GM23338 (cell line): ENCODE measurements around the gene NLRP1. TPM values are rescaled to one million over a fixed set of nuclear protein-coding genes. Genes with fewer than 3 reads are reported as not detected.

Experiments used
- polyA plus RNA-seq: library from polyadenylated mRNA; unstranded; fragments of >200 nt; fragmentation: Nextera tagmentation; extraction: Ambion mirVana; gene quantifications from 2 replicates; pipeline ENCODE4 v1.2.1, GENCODE V29; 2016
- total RNA-seq: library from RNA; depleted of rRNA; stranded (reverse); fragments of >200 nt; shearing (Covaris generic); gene quantifications from 2 replicates; pipeline ENCODE4 v1.2.3, GENCODE V29; 2014; rRNA removed
- TF ChIP-seq, protein P1 (sequence below): IDR thresholded peaks from one replicate; pipeline ENCODE4 v1.6.1; 2018; ENCODE audit warnings: antibody characterized with exemption; ENCODE audit not compliant: unreplicated experiment

The NLRP1 gene
- total and polyA plus RNA-seq, 2 experiments from 2014 or later = 7.6 to 16.2 TPM

DNA sequence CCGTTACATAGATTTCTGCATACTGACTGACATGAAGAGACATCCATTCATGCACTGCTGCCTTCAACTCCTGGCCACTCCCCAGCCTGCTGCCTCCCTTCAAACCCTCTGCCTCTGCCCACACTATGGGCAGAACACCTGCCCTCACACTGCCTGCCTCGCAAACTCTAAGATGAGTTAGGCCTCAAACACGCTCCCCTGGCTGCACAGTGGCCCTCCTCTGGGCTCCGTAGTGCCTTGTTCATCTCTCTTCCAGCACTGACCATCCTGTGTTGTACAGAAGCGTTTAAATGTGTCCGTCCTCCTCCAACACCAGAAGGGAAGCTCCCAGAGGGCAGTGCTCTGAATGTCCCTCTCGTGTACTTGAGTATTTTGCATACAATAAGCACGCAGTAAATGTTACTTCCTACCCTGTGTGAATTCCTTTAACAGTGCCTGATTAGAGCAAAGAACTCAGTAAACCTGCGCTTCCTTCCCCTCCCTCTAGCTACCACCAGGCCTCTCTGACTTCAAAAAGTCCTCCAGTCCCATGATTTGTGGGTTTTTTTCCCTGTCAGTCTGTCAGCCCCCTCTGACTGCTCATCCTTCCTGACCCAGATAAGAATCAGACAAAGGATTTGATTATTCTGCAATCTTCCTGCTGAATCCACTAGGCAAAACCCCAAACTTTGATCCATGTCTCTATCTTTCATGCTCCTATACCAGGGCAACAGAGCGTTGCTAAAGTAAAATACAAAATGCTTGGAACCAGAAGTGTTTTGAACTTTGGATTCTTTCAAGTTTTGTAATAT is 119.4 kb downstream of the NLRP1 start (continued):
- TF ChIP-seq, protein P1, sequence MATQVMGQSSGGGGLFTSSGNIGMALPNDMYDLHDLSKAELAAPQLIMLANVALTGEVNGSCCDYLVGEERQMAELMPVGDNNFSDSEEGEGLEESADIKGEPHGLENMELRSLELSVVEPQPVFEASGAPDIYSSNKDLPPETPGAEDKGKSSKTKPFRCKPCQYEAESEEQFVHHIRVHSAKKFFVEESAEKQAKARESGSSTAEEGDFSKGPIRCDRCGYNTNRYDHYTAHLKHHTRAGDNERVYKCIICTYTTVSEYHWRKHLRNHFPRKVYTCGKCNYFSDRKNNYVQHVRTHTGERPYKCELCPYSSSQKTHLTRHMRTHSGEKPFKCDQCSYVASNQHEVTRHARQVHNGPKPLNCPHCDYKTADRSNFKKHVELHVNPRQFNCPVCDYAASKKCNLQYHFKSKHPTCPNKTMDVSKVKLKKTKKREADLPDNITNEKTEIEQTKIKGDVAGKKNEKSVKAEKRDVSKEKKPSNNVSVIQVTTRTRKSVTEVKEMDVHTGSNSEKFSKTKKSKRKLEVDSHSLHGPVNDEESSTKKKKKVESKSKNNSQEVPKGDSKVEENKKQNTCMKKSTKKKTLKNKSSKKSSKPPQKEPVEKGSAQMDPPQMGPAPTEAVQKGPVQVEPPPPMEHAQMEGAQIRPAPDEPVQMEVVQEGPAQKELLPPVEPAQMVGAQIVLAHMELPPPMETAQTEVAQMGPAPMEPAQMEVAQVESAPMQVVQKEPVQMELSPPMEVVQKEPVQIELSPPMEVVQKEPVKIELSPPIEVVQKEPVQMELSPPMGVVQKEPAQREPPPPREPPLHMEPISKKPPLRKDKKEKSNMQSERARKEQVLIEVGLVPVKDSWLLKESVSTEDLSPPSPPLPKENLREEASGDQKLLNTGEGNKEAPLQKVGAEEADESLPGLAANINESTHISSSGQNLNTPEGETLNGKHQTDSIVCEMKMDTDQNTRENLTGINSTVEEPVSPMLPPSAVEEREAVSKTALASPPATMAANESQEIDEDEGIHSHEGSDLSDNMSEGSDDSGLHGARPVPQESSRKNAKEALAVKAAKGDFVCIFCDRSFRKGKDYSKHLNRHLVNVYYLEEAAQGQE = no peak

Other genes with a start within 250 kb of the NLRP1 start
- 140 and 172 TPM in 2 replicates for gene NUP88, start 164.8 kb downstream of the NLRP1 start, total RNA-seq
- gene NUP88, start 164.8 kb downstream of the NLRP1 start, polyA plus RNA-seq = 103 and 110 TPM in 2 replicates
- 69.7 and 88.5 TPM in 2 replicates for gene RPAIN, start 164.3 kb downstream of the NLRP1 start, total RNA-seq
- 109 and 115 TPM in 2 replicates for gene RPAIN, start 164.3 kb downstream of the NLRP1 start, polyA plus RNA-seq
- 478 and 532 TPM in 2 replicates for gene C1QBP, start 145.4 kb downstream of the NLRP1 start, total RNA-seq
- gene C1QBP, start 145.4 kb downstream of the NLRP1 start, polyA plus RNA-seq = 671 and 704 TPM in 2 replicates
- gene DHX33, start 115.5 kb downstream of the NLRP1 start, total RNA-seq = 53.6 and 57.1 TPM in 2 replicates
- 20.3 and 21.1 TPM in 2 replicates for gene DHX33, start 115.5 kb downstream of the NLRP1 start, polyA plus RNA-seq
- gene DERL2, start 98.3 kb downstream of the NLRP1 start, total RNA-seq = 52.2 and 65.0 TPM in 2 replicates
- gene DERL2, start 98.3 kb downstream of the NLRP1 start, polyA plus RNA-seq = 91.0 and 113 TPM in 2 replicates
- 22.8 and 25.7 TPM in 2 replicates for gene MIS12, start 97.9 kb downstream of the NLRP1 start, total RNA-seq
- 9.9 and 14.0 TPM in 2 replicates for gene MIS12, start 97.9 kb downstream of the NLRP1 start, polyA plus RNA-seq